K562 (cell line): Measurements from ENCODE around the gene PLG. TPM values are rescaled to one million over a fixed set of nuclear protein-coding genes. Genes with fewer than 3 reads are reported as not detected.

Source experiments
- ATAC-seq: fragments of 200-7000 bp; cut with Tn5 transposase; 3 replicates; pipeline ENCODE4 v1.9.1; 2020; ENCODE audit warnings: moderate library complexity
- BruUV-seq: library from RNA; stranded (reverse); fragments of 400-500 nt; replicated peaks from 2 replicates; lab custom pipeline; 2021; lab: Mats Ljungman, UMichigan
- CTCF ChIA-PET: fragments of 300-600 bp; formaldehyde crosslinking; extraction: SDS; loops from one replicate; lab custom pipeline; 2021; ENCODE audit warnings: low intra/inter-chr PET ratio; lab: Yijun Ruan, JAX
- POLR2A ChIA-PET: fragments of 300-600, 350-650 bp; sonication (Branson Sonifier 250); formaldehyde crosslinking; extraction: SDS; loops from one replicate; lab custom pipeline; 2021; ENCODE audit warnings: antibody characterized with exemption, inconsistent platforms; lab: Yijun Ruan, JAX
- DNase-seq, 4 experiments: peaks; one replicate each; pipeline versions ENCODE4 v3.0.0 to v3.0.0-alpha.2; 2011 to 2018; ENCODE audit warnings: low spot score in 3 of 4, mixed read lengths in 3 of 4; ENCODE audit errors: extremely low read depth in 1 of 4
- FAIRE-seq: peaks from 2 replicates; lab custom pipeline; 2011; peaks lifted over from hg19 to GRCh38; lab: Jason Lieb, UNC
- H2AFZ ChIP-seq: 2 replicates; pipeline ENCODE4 v1.6.0; 2011; ENCODE audit warnings: low read depth, low read length, control low read depth, inconsistent platforms
- H3K27ac ChIP-seq: fragments of 200-600 bp; 3 replicates; pipeline ENCODE4 v1.8.0; 2011; ENCODE audit warnings: low read depth, mild to moderate bottlenecking, control low read depth, inconsistent platforms, low read length, moderate library complexity, mixed read lengths; ENCODE audit errors: extremely low read depth
- H3K27me3 ChIP-seq, 2 experiments: fragments of 300-600 bp in 1 of 2; 2 replicates in 1 of 2; 3 replicates in 1 of 2; pipeline versions ENCODE4 v1.6.0 to v1.8.0; 2011; ENCODE audit warnings: inconsistent platforms in 2 of 2, low read length in 2 of 2, mild to moderate bottlenecking in 1 of 2, mixed read lengths in 1 of 2, moderate library complexity in 1 of 2; ENCODE audit not compliant: control insufficient read depth in 2 of 2, insufficient read depth in 2 of 2
- H3K36me3 ChIP-seq: fragments of 300-600 bp; 3 replicates; pipeline ENCODE4 v1.8.0; 2011; ENCODE audit warnings: mild to moderate bottlenecking, low read length, inconsistent platforms; ENCODE audit not compliant: control insufficient read depth, insufficient read depth
- H3K4me1 ChIP-seq, 2 experiments: fragments of 200-600 bp in 1 of 2; replicated peaks in 1 of 2; 2 replicates in 1 of 2; 3 replicates in 1 of 2; pipeline versions ENCODE4 v1.5.1 to v1.8.0; 2011; ENCODE audit warnings: inconsistent platforms in 2 of 2, low read length in 2 of 2, mild to moderate bottlenecking in 1 of 2, mixed read lengths in 1 of 2, moderate library complexity in 1 of 2; ENCODE audit not compliant: control insufficient read depth in 2 of 2, insufficient read depth in 2 of 2
- H3K4me2 ChIP-seq: 2 replicates; pipeline ENCODE4 v1.6.1; 2011; ENCODE audit warnings: low read length, control low read depth, inconsistent platforms, mixed read lengths; ENCODE audit not compliant: insufficient read depth
- H3K4me3 ChIP-seq: fragments of 200-600 bp; sonication (generic), shearing (Covaris generic); 2 replicates; pipeline ENCODE4 v1.5.1; 2016; ENCODE audit warnings: control low read depth, inconsistent platforms
- H3K79me2 ChIP-seq: fragments of 200-600 bp; 3 replicates; pipeline ENCODE4 v1.8.0; 2011; ENCODE audit warnings: low read length, inconsistent platforms; ENCODE audit not compliant: control insufficient read depth, insufficient read depth
- H3K9ac ChIP-seq, 2 experiments: 2 replicates each; pipeline versions ENCODE4 v1.6.0 to v1.6.1; 2011; ENCODE audit warnings: low read depth in 2 of 2, low read length in 2 of 2, control low read depth in 1 of 2, inconsistent platforms in 1 of 2, mild to moderate bottlenecking in 1 of 2, mixed read lengths in 1 of 2; ENCODE audit not compliant: insufficient read depth in 1 of 2
- H3K9me1 ChIP-seq: one replicate; pipeline ENCODE4 v1.6.0; 2011; ENCODE audit warnings: inconsistent platforms, mild to moderate bottlenecking, low read length, moderate library complexity; ENCODE audit not compliant: control insufficient read depth, insufficient read depth
- H3K9me3 ChIP-seq: replicated peaks from 2 replicates; pipeline ENCODE4 v1.5.1; 2011; ENCODE audit warnings: low read depth, low read length, inconsistent platforms; ENCODE audit not compliant: control insufficient read depth, insufficient read depth
- H4K20me1 ChIP-seq: replicated peaks from 2 replicates; pipeline ENCODE4 v1.6.1; 2011; ENCODE audit warnings: low read length, inconsistent platforms, mixed read lengths; ENCODE audit not compliant: control insufficient read depth, insufficient read depth
- CHD1 ChIP-seq: fragments of 200-600 bp; sonication (generic); IDR thresholded peaks from one replicate; pipeline ENCODE4 v1.6.1; 2012; ENCODE audit warnings: mild to moderate bottlenecking, moderate library complexity, low read length, inconsistent platforms
- CXXC5 ChIP-seq: fragments of 250-450 bp; sonication (Bioruptor Pico); IDR thresholded peaks from 2 replicates; pipeline ENCODE4 v1.8.0; 2022; ENCODE audit warnings: inconsistent platforms, mild to moderate bottlenecking, moderate library complexity
- ETV6 ChIP-seq, 3 experiments: fragments of 150-350 bp in 1 of 3; sonication (generic) in 1 of 3; formaldehyde crosslinking in 1 of 3; IDR thresholded peaks; 2 replicates each; pipeline versions ENCODE4 v1.6.1 to v1.8.0; 2014 to 2022; ENCODE audit warnings: borderline replicate concordance in 2 of 3, low read depth in 2 of 3, antibody characterized with exemption in 1 of 3, low read length in 1 of 3, mild to moderate bottlenecking in 1 of 3, missing genetic modification reagents in 1 of 3
- HSF4 ChIP-seq: fragments of 250-450 bp; sonication (Bioruptor Pico); IDR thresholded peaks from 2 replicates; pipeline ENCODE4 v2.1.2; 2022; ENCODE audit warnings: mild to moderate bottlenecking, moderate library complexity, borderline replicate concordance
- RB1 ChIP-seq: fragments of 450-650 bp; IDR thresholded peaks from 2 replicates; pipeline ENCODE4 v1.6.1; 2017; ENCODE audit warnings: low read depth, mild to moderate bottlenecking
- SIX5 ChIP-seq, 2 experiments: IDR thresholded peaks; 2 replicates each; pipeline ENCODE4 v1.6.1; 2011; ENCODE audit warnings: low read length in 2 of 2, borderline replicate concordance in 1 of 2, low read depth in 1 of 2, mild to moderate bottlenecking in 1 of 2, moderate library complexity in 1 of 2; ENCODE audit not compliant: insufficient read depth in 1 of 2
- ZNF224 ChIP-seq: sonication (generic); formaldehyde crosslinking; IDR thresholded peaks from 2 replicates; pipeline ENCODE4 v1.8.0; 2022; ENCODE audit warnings: mild to moderate bottlenecking, missing genetic modification reagents
- ZNF239 ChIP-seq: fragments of 250-450 bp; sonication (Bioruptor Pico); IDR thresholded peaks from 2 replicates; pipeline ENCODE4 v1.4.0; 2020; ENCODE audit warnings: mild to moderate bottlenecking
- ZNF282 ChIP-seq: sonication (generic); formaldehyde crosslinking; IDR thresholded peaks from 2 replicates; pipeline ENCODE4 v1.8.1; 2023; ENCODE audit warnings: missing genetic modification reagents
- ZNF561 ChIP-seq: fragments of 450-650 bp; formaldehyde crosslinking; conservative IDR thresholded peaks from 2 replicates; pipeline ENCODE4 v1.4.0; 2020; ENCODE audit warnings: mild to moderate bottlenecking, moderate library complexity
- WGBS: fragments of 100-300 bp; shearing (Covaris generic); methylation state at CpG from one replicate; pipeline ENCODE4 v1.1.6; 2016; ENCODE audit warnings: low coverage, mixed read lengths; ENCODE audit not compliant: insufficient coverage; ENCODE audit errors: missing lambda C conversion rate; 5-methylcytosine and 5-hydroxymethylcytosine counted together
- in situ Hi-C: fragments of 300-500 bp; cut with MboI; formaldehyde crosslinking; loops from 4 replicates; pipeline ENCODE4 v1.15.0; 2018; ENCODE audit warnings: inconsistent platforms, mixed read lengths
- intact Hi-C: fragments of 100-400 bp; cut with micrococcal nuclease; formaldehyde crosslinking; loops from 2 replicates; pipeline ENCODE4 v1.14.2; 2022
- polyA plus RNA-seq, 8 experiments: library from polyadenylated mRNA; depleted of rRNA in 4 of 8; stranded (reverse) in 5 of 8; unstranded in 3 of 8; fragments of >200 nt; fragmentation: Nextera tagmentation in 2 of 8; fragmentation: Illumina TruSeq in 1 of 8; extraction: Ambion mirVana in 2 of 8; extraction: Trizol in 1 of 8; gene quantifications; 2 replicates each; pipeline versions ENCODE4 v1.2.1 to v1.2.3, GENCODE V29; 2011 to 2014; ENCODE audit warnings: inconsistent platforms in 1 of 8, missing spikeins in 1 of 8
- total RNA-seq, 7 experiments: library from RNA; depleted of rRNA in 6 of 7; stranded (reverse); fragments of >200 nt in 6 of 7; fragmentation: Illumina TruSeq in 2 of 7; extraction: Trizol in 2 of 7; gene quantifications; 2 replicates each; pipeline versions ENCODE4 v1.2.1 to v1.2.3, GENCODE V29; 2011 to 2021; ENCODE audit warnings: low replicate concordance in 1 of 7
- TF ChIP-seq, protein P1 (sequence below), 2 experiments: fragments of 450-650 bp; IDR thresholded peaks; 2 replicates each; pipeline ENCODE4 v1.6.1; 2016; ENCODE audit warnings: mild to moderate bottlenecking in 2 of 2, borderline replicate concordance in 1 of 2, low read depth in 1 of 2, moderate library complexity in 1 of 2
- TF ChIP-seq, protein P2 (sequence below): fragments of 450-650 bp; IDR thresholded peaks from 2 replicates; pipeline ENCODE4 v1.6.1; 2017; ENCODE audit warnings: antibody characterized with exemption

PLG gene
- total and polyA plus RNA-seq, 9 of the 15 experiments (the other 6 are each of a cell fraction or from before 2014, with no cell fraction given), result 0.64 TPM; not detected in 8

DNA sequence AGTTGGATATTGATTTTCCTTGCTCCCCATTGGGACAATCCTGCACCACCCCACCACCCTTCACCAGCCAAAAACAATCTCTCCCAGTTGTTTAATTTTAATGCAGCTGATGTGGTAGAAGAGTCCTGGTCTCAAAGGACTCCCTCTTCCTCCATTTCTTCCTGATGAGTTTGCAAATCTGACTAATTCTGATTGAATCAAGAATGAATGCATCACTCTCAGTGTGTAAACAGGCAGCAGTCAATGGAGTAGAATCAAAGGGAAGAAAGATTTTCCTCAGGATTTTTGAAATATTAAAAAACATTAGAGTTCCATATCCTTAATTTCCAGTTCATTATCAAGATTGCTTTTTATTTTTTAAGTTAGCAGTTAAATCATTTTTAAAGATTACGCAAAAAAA lies 54.0 kb downstream of the PLG start:
- Histone ChIP-seq H3K27ac (no peak overlapping the region), H3K9ac (no peak overlapping the region), H3K4me1 (no peaks in the 10 kb centered on the region), H3K9me1 (no peaks in the 10 kb centered on the region), H4K20me1 (no peaks in the 10 kb centered on the region), H3K36me3 (no peaks in the 10 kb centered on the region), H3K79me2 (no peaks in the 10 kb centered on the region), H2AFZ (no peak overlapping the region), H3K9me3 (no peaks in the 10 kb centered on the region), H3K4me2 (no peak overlapping the region), H3K27me3 (no peaks in the 10 kb centered on the region), H3K4me3 (no peak overlapping the region)
- ChIA-PET POLR2A (no interaction called here), CTCF (interaction anchor here (0.6 kb wide), 1 partner anchor 106 kb away, joined by 3 read pairs; no protein-coding TSS in a partner anchor)
- FAIRE-seq, result no peak
- no peak for DNase-seq
- intact Hi-C loops (no loop called here), in situ Hi-C loops (no loop called here)
- WGBS, result 20% methylated on average over 1 of the region's 1 CpG
- no peak for ATAC-seq
- no TSS peak for BruUV-seq
- TF ChIP-seq, protein P1, sequence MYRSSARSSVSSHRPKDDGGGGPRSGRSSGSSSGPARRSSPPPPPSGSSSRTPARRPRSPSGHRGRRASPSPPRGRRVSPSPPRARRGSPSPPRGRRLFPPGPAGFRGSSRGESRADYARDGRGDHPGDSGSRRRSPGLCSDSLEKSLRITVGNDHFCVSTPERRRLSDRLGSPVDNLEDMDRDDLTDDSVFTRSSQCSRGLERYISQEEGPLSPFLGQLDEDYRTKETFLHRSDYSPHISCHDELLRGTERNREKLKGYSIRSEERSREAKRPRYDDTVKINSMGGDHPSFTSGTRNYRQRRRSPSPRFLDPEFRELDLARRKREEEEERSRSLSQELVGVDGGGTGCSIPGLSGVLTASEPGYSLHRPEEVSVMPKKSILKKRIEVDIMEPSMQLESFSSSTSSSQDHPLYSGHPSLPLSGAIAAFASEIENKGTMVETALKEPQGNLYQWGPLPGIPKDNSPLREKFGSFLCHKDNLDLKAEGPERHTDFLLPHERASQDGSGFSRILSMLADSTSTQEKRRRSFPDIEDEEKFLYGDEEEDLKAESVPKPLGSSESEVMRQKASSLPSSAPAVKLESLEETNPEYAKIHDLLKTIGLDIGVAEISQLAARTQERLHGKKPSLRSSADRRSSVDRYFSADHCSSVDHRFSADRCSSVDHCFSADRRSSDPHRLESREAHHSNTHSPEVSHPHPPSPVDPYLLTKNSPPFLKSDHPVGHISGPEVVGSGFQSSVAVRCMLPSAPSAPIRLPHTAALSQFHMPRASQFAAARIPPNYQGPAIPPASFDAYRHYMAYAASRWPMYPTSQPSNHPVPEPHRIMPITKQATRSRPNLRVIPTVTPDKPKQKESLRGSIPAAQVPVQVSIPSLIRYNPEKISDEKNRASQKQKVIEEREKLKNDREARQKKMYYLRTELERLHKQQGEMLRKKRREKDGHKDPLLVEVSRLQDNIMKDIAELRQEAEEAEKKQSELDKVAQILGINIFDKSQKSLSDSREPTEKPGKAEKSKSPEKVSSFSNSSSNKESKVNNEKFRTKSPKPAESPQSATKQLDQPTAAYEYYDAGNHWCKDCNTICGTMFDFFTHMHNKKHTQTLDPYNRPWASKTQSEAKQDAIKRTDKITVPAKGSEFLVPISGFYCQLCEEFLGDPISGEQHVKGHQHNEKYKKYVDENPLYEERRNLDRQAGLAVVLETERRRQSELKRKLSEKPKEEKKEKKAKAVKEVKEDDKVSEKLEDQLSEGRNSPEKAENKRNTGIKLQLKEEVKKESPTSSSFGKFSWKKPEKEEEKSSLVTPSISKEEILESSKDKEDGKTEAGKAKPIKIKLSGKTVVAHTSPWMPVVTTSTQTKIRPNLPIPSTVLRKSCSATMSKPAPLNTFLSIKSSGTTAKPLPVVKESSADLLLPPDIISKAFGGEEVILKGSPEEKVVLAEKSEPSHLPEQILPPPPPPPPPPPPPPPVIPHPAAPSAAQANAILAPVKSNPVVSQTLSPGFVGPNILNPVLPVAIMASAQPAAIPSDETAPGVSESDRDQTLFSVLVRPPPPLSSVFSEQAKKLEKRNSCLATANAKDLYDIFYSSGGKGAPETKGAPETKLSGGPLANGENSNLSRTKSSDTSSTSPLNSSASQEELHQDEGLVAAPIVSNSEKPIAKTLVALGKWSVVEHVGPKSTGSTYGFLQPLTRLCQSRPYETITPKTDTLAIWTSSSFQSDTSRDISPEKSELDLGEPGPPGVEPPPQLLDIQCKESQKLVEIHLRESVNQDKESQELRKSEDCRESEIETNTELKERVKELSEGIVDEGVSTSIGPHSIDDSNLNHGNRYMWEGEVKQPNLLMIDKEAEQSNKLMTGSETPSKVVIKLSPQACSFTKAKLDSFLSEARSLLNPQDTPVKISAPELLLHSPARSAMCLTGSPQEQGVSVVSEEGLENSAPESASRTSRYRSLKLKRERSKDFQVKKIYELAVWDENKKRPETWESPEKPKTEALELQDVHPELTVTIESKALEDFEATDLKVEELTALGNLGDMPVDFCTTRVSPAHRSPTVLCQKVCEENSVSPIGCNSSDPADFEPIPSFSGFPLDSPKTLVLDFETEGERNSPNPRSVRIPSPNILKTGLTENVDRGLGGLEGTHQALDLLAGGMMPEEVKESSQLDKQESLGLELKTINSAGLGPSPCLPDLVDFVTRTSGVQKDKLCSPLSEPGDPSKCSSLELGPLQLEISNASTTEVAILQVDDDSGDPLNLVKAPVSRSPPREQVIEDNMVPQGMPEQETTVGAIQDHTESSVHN (IDR thresholded peaks at IDR 0.05; ENCODE audit: borderline replicate concordance in 1 of 2, low read depth in 1 of 2), result no peak
- TF ChIP-seq RB1 (no peak), SIX5 (IDR thresholded peaks at IDR 0.05; ENCODE audit: borderline replicate concordance in 1 of 2, insufficient read depth in 1 of 2, low read depth in 1 of 2, low read length in 2 of 2) (no peak), ZNF224 (CRISPR knock-in tag) (no peak), CXXC5 (CRISPR knock-in tag) (no peak), HSF4 (CRISPR knock-in tag) (no peak), ETV6 (IDR thresholded peaks at IDR 0.05; ENCODE audit: borderline replicate concordance in 1 of 2, low read depth in 2 of 2, low read length in 1 of 2) (no peak), ETV6 (CRISPR knock-in tag; IDR thresholded peaks at IDR 0.05; ENCODE audit: borderline replicate concordance) (no peak), CHD1 (no peak), ZNF561 (CRISPR knock-in tag) (no peak), ZNF239 (CRISPR knock-in tag) (no peak), ZNF282 (CRISPR knock-in tag) (no peak)
- TF ChIP-seq, protein P2, sequence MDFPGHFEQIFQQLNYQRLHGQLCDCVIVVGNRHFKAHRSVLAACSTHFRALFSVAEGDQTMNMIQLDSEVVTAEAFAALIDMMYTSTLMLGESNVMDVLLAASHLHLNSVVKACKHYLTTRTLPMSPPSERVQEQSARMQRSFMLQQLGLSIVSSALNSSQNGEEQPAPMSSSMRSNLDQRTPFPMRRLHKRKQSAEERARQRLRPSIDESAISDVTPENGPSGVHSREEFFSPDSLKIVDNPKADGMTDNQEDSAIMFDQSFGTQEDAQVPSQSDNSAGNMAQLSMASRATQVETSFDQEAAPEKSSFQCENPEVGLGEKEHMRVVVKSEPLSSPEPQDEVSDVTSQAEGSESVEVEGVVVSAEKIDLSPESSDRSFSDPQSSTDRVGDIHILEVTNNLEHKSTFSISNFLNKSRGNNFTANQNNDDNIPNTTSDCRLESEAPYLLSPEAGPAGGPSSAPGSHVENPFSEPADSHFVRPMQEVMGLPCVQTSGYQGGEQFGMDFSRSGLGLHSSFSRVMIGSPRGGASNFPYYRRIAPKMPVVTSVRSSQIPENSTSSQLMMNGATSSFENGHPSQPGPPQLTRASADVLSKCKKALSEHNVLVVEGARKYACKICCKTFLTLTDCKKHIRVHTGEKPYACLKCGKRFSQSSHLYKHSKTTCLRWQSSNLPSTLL, result no peak
